ENCODE measurements around the gene CABLES2.

GRCh38 chr20:62418709-62419487 lies 11.8 kb upstream of the CABLES2 start:
- TF ChIP-seq ARNTL (CRISPR knock-in tag; IDR thresholded peaks at IDR 0.05; ENCODE audit: borderline replicate concordance, low read depth), result no peak
- TF ChIP-seq PATZ1 (CRISPR knock-in tag; IDR thresholded peaks at IDR 0.05; ENCODE audit: borderline replicate concordance), result no peak
- TF ChIP-seq ZFP30 (CRISPR knock-in tag; IDR thresholded peaks at IDR 0.05), result no peak
- no peak for TF ChIP-seq SNAI2 (CRISPR knock-in tag; IDR thresholded peaks at IDR 0.05)
- no peak for TF ChIP-seq BACH2 (CRISPR knock-in tag; IDR thresholded peaks at IDR 0.05; ENCODE audit: borderline replicate concordance)
- TF ChIP-seq ZFP3 (CRISPR knock-in tag; IDR thresholded peaks at IDR 0.05), result no peak
- TF ChIP-seq PPARA (CRISPR knock-in tag; IDR thresholded peaks at IDR 0.05; ENCODE audit: borderline replicate concordance), result no peak

Measured in SK-N-SH treated with all-trans-retinoic acid at 6 μM for 48 hours (cell line).